GM23338 (cell line): ENCODE data around the gene ARHGEF28. TPM values are rescaled to one million over a fixed set of nuclear protein-coding genes. Genes with fewer than 3 reads are reported as not detected.

Experiments used
- ATAC-seq: fragments of 200-7000 bp; cut with Tn5 transposase; 3 replicates; pipeline ENCODE4 v1.9.1; 2020
- DNase-seq: peaks from one replicate; pipeline ENCODE4 v3.0.0-alpha.2; 2015; ENCODE audit warnings: low spot score
- H2AFZ ChIP-seq: fragments of 200-600 bp; sonication (generic); 2 replicates; pipeline ENCODE4 v1.8.0; 2016; ENCODE audit warnings: antibody characterized with exemption, mild to moderate bottlenecking, moderate library complexity
- H3F3A ChIP-seq: fragments of 200-600 bp; sonication (generic); replicated peaks from 2 replicates; pipeline ENCODE4 v1.8.0; 2017; ENCODE audit warnings: antibody characterized with exemption, mixed run types, low read depth
- H3K27ac ChIP-seq: fragments of 200-600 bp; sonication (generic); 2 replicates; pipeline ENCODE4 v1.6.1; 2016; ENCODE audit warnings: low read depth
- H3K27me3 ChIP-seq: fragments of 200-600 bp; sonication (generic); 2 replicates; pipeline ENCODE4 v1.8.0; 2016; ENCODE audit warnings: mild to moderate bottlenecking, mixed run types, moderate library complexity; ENCODE audit not compliant: insufficient read depth
- H3K36me3 ChIP-seq: fragments of 200-600 bp; sonication (generic); 2 replicates; pipeline ENCODE4 v1.8.0; 2016; ENCODE audit warnings: mild to moderate bottlenecking; ENCODE audit not compliant: insufficient read depth
- H3K4me1 ChIP-seq: fragments of 200-600 bp; sonication (generic); 2 replicates; pipeline ENCODE4 v1.8.0; 2016; ENCODE audit warnings: mild to moderate bottlenecking, moderate library complexity; ENCODE audit not compliant: insufficient read depth
- H3K4me2 ChIP-seq: fragments of 200-600 bp; sonication (generic); 2 replicates; pipeline ENCODE4 v1.7.1; 2017; ENCODE audit warnings: mixed run types
- H3K4me3 ChIP-seq: fragments of 200-600 bp; sonication (generic); 2 replicates; pipeline ENCODE4 v1.6.1; 2016; ENCODE audit warnings: mixed run types
- H3K79me2 ChIP-seq: fragments of 200-600 bp; sonication (generic); replicated peaks from 2 replicates; pipeline ENCODE4 v1.8.0; 2017; ENCODE audit warnings: mild to moderate bottlenecking; ENCODE audit not compliant: insufficient read depth
- H3K9me2 ChIP-seq: fragments of 200-600 bp; sonication (generic); 2 replicates; pipeline ENCODE4 v1.8.0; 2017; ENCODE audit not compliant: insufficient read depth
- H4K20me1 ChIP-seq: fragments of 200-600 bp; sonication (generic); replicated peaks from 2 replicates; pipeline ENCODE4 v1.8.0; 2017; ENCODE audit warnings: mild to moderate bottlenecking; ENCODE audit not compliant: insufficient read depth
- H3K27ac Mint-ChIP-seq: 2 replicates; pipeline ENCODE4 v1.8.0; 2020; ENCODE audit warnings: inconsistent platforms, mild to moderate bottlenecking, moderate library complexity, mixed read lengths
- H3K27me3 Mint-ChIP-seq: 3 replicates; pipeline ENCODE4 v1.8.0; 2022; ENCODE audit warnings: low read depth, mild to moderate bottlenecking, moderate library complexity, mixed read lengths, inconsistent platforms; ENCODE audit not compliant: insufficient read depth, poor library complexity
- H3K36me3 Mint-ChIP-seq: 3 replicates; pipeline ENCODE4 v1.8.0; 2021; ENCODE audit warnings: low read depth, mild to moderate bottlenecking, inconsistent platforms, moderate library complexity, mixed read lengths
- H3K4me1 Mint-ChIP-seq: 3 replicates; pipeline ENCODE4 v1.8.0; 2020; ENCODE audit warnings: mild to moderate bottlenecking, inconsistent platforms, mixed read lengths
- H3K4me3 Mint-ChIP-seq: 3 replicates; pipeline ENCODE4 v1.8.0; 2021; ENCODE audit warnings: moderate library complexity, mild to moderate bottlenecking, inconsistent platforms, mixed read lengths
- H3K9me3 Mint-ChIP-seq: 3 replicates; pipeline ENCODE4 v1.8.0; 2020; ENCODE audit warnings: moderate library complexity, mild to moderate bottlenecking, inconsistent platforms, mixed read lengths
- CREB1 ChIP-seq: fragments of 250-450 bp; sonication (Bioruptor Pico); IDR thresholded peaks from 2 replicates; pipeline ENCODE4 v1.5.0; 2020; ENCODE audit warnings: low read depth, mild to moderate bottlenecking, moderate library complexity
- EZH2 ChIP-seq: fragments of 200-600 bp; sonication (generic); IDR thresholded peaks from one replicate; pipeline ENCODE4 v1.8.0; 2017; ENCODE audit warnings: antibody characterized with exemption, mild to moderate bottlenecking, low read depth; ENCODE audit not compliant: unreplicated experiment
- EZH2phosphoT487 ChIP-seq: fragments of 200-600 bp; sonication (generic); IDR thresholded peaks from one replicate; pipeline ENCODE4 v1.8.1; 2018; ENCODE audit warnings: antibody characterized with exemption; ENCODE audit not compliant: unreplicated experiment
- JUNB ChIP-seq: IDR thresholded peaks from one replicate; pipeline ENCODE4 v1.6.1; 2016; ENCODE audit warnings: antibody characterized with exemption; ENCODE audit not compliant: unreplicated experiment
- NANOG ChIP-seq: IDR thresholded peaks from 2 replicates; pipeline ENCODE4 v1.6.1; 2016; ENCODE audit warnings: antibody characterized with exemption, borderline replicate concordance
- POLR2AphosphoS5 ChIP-seq: IDR thresholded peaks from 2 replicates; pipeline ENCODE4 v1.6.1; 2016; ENCODE audit warnings: antibody characterized with exemption, low read depth
- STAT1 ChIP-seq: IDR thresholded peaks from one replicate; pipeline ENCODE4 v1.6.1; 2016; ENCODE audit warnings: antibody characterized with exemption; ENCODE audit not compliant: unreplicated experiment
- ZNF114 ChIP-seq: fragments of 250-450 bp; sonication (Bioruptor Pico); IDR thresholded peaks from 2 replicates; pipeline ENCODE4 v1.5.0; 2020; ENCODE audit warnings: mild to moderate bottlenecking, moderate library complexity
- ZNF331 ChIP-seq: fragments of 250-450 bp; sonication (Bioruptor Pico); IDR thresholded peaks from 2 replicates; pipeline ENCODE4 v1.5.0; 2020; ENCODE audit warnings: low read depth, mild to moderate bottlenecking, moderate library complexity
- polyA plus RNA-seq: library from polyadenylated mRNA; unstranded; fragments of >200 nt; fragmentation: Nextera tagmentation; extraction: Ambion mirVana; gene quantifications from 2 replicates; pipeline ENCODE4 v1.2.1, GENCODE V29; 2016
- total RNA-seq: library from RNA; depleted of rRNA; stranded (reverse); fragments of >200 nt; shearing (Covaris generic); gene quantifications from 2 replicates; pipeline ENCODE4 v1.2.3, GENCODE V29; 2014
- TF ChIP-seq, protein P1 (sequence below): fragments of 250-450 bp; sonication (Bioruptor Pico); IDR thresholded peaks from 2 replicates; pipeline ENCODE4 v1.5.0; 2020; ENCODE audit warnings: mild to moderate bottlenecking, moderate library complexity
- TF ChIP-seq, protein P2 (sequence below), 2 experiments: fragments of 200-600 bp in 1 of 2; sonication (generic) in 1 of 2; conservative IDR thresholded peaks; 2 replicates each; pipeline versions ENCODE4 v1.5.1 to v1.6.1; 2016 to 2017; ENCODE audit warnings: antibody characterized with exemption in 2 of 2, low read depth in 2 of 2, mild to moderate bottlenecking in 2 of 2, moderate library complexity in 1 of 2
- TF ChIP-seq, protein P3 (sequence below): IDR thresholded peaks from 2 replicates; pipeline ENCODE4 v1.6.1; 2016; ENCODE audit warnings: antibody characterized with exemption
- TF ChIP-seq, protein P4 (sequence below): IDR thresholded peaks from one replicate; pipeline ENCODE4 v1.6.1; 2018; ENCODE audit warnings: antibody characterized with exemption; ENCODE audit not compliant: unreplicated experiment

ARHGEF28 gene
- total and polyA plus RNA-seq, 2 experiments from 2014 or later = 0.39 to 1.0 TPM

DNA sequence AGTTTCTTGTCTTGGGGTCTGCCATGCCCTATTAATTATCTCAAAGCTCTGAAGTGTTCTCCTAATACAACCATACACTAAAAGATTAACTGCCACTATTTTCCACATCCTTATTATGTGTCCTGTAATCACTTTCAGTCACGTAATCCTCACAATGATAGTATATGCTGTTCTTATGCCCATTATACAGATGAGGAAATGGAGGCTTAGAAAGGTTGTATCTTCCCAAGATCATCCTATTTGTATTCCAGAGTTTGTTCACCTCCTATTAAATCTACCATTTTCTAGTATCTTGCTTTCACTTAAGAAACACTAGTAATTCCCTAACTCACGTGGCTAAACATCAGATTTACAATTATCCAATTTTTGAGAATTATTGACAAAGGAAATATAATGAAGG is 2.9 kb upstream of the ARHGEF28 start:
- H3K4me1 Mint-ChIP-seq = peaks cover 19% of the 10 kb centered on the region
- Histone ChIP-seq H3K4me1 (peaks cover 30% of the 10 kb centered on the region), H3K4me2 (no peak overlapping the region), H3F3A (peaks cover 7% of the 10 kb centered on the region; the same call in 1 of the 2 replicates), H3K79me2 (no peaks in the 10 kb centered on the region), H4K20me1 (no peaks in the 10 kb centered on the region), H3K4me3 (no peak overlapping the region), H3K27me3 (peaks cover 29% of the 10 kb centered on the region), H3K36me3 (no peaks in the 10 kb centered on the region), H3K27ac (no peak overlapping the region), H2AFZ (no peak overlapping the region), H3K9me2 (no peaks in the 10 kb centered on the region)
- H3K9me3 Mint-ChIP-seq = no peaks in the 10 kb centered on the region
- TF ChIP-seq, protein P1, sequence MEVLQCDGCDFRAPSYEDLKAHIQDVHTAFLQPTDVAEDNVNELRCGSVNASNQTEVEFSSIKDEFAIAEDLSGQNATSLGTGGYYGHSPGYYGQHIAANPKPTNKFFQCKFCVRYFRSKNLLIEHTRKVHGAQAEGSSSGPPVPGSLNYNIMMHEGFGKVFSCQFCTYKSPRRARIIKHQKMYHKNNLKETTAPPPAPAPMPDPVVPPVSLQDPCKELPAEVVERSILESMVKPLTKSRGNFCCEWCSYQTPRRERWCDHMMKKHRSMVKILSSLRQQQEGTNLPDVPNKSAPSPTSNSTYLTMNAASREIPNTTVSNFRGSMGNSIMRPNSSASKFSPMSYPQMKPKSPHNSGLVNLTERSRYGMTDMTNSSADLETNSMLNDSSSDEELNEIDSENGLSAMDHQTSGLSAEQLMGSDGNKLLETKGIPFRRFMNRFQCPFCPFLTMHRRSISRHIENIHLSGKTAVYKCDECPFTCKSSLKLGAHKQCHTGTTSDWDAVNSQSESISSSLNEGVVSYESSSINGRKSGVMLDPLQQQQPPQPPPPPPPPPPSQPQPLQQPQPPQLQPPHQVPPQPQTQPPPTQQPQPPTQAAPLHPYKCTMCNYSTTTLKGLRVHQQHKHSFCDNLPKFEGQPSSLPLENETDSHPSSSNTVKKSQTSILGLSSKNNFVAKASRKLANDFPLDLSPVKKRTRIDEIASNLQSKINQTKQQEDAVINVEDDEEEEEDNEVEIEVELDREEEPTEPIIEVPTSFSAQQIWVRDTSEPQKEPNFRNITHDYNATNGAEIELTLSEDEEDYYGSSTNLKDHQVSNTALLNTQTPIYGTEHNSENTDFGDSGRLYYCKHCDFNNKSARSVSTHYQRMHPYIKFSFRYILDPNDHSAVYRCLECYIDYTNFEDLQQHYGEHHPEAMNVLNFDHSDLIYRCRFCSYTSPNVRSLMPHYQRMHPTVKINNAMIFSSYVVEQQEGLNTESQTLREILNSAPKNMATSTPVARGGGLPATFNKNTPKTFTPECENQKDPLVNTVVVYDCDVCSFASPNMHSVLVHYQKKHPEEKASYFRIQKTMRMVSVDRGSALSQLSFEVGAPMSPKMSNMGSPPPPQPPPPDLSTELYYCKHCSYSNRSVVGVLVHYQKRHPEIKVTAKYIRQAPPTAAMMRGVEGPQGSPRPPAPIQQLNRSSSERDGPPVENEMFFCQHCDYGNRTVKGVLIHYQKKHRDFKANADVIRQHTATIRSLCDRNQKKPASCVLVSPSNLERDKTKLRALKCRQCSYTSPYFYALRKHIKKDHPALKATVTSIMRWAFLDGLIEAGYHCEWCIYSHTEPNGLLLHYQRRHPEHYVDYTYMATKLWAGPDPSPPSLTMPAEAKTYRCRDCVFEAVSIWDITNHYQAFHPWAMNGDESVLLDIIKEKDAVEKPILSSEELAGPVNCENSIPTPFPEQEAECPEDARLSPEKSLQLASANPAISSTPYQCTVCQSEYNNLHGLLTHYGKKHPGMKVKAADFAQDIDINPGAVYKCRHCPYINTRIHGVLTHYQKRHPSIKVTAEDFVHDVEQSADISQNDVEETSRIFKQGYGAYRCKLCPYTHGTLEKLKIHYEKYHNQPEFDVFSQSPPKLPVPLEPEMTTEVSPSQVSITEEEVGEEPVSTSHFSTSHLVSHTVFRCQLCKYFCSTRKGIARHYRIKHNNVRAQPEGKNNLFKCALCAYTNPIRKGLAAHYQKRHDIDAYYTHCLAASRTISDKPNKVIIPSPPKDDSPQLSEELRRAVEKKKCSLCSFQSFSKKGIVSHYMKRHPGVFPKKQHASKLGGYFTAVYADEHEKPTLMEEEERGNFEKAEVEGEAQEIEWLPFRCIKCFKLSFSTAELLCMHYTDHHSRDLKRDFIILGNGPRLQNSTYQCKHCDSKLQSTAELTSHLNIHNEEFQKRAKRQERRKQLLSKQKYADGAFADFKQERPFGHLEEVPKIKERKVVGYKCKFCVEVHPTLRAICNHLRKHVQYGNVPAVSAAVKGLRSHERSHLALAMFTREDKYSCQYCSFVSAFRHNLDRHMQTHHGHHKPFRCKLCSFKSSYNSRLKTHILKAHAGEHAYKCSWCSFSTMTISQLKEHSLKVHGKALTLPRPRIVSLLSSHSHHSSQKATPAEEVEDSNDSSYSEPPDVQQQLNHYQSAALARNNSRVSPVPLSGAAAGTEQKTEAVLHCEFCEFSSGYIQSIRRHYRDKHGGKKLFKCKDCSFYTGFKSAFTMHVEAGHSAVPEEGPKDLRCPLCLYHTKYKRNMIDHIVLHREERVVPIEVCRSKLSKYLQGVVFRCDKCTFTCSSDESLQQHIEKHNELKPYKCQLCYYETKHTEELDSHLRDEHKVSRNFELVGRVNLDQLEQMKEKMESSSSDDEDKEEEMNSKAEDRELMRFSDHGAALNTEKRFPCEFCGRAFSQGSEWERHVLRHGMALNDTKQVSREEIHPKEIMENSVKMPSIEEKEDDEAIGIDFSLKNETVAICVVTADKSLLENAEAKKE (CRISPR knock-in tag) = no peak
- TF ChIP-seq, protein P2, sequence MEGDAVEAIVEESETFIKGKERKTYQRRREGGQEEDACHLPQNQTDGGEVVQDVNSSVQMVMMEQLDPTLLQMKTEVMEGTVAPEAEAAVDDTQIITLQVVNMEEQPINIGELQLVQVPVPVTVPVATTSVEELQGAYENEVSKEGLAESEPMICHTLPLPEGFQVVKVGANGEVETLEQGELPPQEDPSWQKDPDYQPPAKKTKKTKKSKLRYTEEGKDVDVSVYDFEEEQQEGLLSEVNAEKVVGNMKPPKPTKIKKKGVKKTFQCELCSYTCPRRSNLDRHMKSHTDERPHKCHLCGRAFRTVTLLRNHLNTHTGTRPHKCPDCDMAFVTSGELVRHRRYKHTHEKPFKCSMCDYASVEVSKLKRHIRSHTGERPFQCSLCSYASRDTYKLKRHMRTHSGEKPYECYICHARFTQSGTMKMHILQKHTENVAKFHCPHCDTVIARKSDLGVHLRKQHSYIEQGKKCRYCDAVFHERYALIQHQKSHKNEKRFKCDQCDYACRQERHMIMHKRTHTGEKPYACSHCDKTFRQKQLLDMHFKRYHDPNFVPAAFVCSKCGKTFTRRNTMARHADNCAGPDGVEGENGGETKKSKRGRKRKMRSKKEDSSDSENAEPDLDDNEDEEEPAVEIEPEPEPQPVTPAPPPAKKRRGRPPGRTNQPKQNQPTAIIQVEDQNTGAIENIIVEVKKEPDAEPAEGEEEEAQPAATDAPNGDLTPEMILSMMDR (conservative IDR thresholded peaks at IDR 0.05; ENCODE audit: low read depth in 2 of 2) = no peak
- TF ChIP-seq, protein P3, sequence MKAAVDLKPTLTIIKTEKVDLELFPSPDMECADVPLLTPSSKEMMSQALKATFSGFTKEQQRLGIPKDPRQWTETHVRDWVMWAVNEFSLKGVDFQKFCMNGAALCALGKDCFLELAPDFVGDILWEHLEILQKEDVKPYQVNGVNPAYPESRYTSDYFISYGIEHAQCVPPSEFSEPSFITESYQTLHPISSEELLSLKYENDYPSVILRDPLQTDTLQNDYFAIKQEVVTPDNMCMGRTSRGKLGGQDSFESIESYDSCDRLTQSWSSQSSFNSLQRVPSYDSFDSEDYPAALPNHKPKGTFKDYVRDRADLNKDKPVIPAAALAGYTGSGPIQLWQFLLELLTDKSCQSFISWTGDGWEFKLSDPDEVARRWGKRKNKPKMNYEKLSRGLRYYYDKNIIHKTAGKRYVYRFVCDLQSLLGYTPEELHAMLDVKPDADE = no peak
- TF ChIP-seq STAT1 (no peak), CREB1 (CRISPR knock-in tag) (no peak), EZH2 (no peak), NANOG (no peak), EZH2phosphoT487 (no peak), ZNF114 (no peak), JUNB (no peak), POLR2AphosphoS5 (no peak), ZNF331 (CRISPR knock-in tag) (no peak)
- TF ChIP-seq, protein P4, sequence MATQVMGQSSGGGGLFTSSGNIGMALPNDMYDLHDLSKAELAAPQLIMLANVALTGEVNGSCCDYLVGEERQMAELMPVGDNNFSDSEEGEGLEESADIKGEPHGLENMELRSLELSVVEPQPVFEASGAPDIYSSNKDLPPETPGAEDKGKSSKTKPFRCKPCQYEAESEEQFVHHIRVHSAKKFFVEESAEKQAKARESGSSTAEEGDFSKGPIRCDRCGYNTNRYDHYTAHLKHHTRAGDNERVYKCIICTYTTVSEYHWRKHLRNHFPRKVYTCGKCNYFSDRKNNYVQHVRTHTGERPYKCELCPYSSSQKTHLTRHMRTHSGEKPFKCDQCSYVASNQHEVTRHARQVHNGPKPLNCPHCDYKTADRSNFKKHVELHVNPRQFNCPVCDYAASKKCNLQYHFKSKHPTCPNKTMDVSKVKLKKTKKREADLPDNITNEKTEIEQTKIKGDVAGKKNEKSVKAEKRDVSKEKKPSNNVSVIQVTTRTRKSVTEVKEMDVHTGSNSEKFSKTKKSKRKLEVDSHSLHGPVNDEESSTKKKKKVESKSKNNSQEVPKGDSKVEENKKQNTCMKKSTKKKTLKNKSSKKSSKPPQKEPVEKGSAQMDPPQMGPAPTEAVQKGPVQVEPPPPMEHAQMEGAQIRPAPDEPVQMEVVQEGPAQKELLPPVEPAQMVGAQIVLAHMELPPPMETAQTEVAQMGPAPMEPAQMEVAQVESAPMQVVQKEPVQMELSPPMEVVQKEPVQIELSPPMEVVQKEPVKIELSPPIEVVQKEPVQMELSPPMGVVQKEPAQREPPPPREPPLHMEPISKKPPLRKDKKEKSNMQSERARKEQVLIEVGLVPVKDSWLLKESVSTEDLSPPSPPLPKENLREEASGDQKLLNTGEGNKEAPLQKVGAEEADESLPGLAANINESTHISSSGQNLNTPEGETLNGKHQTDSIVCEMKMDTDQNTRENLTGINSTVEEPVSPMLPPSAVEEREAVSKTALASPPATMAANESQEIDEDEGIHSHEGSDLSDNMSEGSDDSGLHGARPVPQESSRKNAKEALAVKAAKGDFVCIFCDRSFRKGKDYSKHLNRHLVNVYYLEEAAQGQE = no peak
- no peak overlapping the region for H3K4me3 Mint-ChIP-seq
- DNase-seq = no peak
- no peaks in the 10 kb centered on the region for H3K36me3 Mint-ChIP-seq
- peaks cover 14% of the 10 kb centered on the region for H3K27me3 Mint-ChIP-seq
- ATAC-seq = no peak
- H3K27ac Mint-ChIP-seq = no peak overlapping the region
